ENCODE results near the gene FBXW5.

Gene FBXW5

DNA sequence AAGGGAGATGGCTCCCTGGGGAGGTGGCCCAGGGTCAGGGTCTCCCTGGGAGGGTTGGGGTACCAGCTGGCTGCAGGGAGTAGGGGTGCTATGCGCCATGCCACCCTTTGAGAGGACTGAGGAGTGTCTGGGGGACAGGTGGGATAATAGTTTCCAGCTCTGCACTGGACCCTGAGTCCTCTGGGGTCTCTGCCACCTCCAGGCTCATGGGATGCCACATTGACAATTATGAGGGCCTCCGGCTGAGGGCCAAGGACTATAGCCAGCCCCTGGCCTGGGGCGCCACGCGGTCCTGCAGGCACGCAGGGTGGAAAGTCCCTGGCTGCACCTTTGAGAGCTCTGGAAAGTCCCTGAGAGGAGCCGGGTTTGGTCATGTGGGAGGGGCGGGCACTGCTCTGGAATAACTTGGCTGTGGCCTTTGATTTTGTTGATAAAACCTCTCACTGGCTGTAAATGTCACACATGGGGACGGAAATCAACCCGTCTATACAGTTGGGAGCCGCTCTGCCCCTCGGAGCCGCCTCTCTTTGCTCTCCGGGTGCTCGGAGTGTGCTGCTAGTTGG lies 42.2 kb downstream of the FBXW5 start:
- DNase-seq = peak; percentile 87 to 89

DNA sequence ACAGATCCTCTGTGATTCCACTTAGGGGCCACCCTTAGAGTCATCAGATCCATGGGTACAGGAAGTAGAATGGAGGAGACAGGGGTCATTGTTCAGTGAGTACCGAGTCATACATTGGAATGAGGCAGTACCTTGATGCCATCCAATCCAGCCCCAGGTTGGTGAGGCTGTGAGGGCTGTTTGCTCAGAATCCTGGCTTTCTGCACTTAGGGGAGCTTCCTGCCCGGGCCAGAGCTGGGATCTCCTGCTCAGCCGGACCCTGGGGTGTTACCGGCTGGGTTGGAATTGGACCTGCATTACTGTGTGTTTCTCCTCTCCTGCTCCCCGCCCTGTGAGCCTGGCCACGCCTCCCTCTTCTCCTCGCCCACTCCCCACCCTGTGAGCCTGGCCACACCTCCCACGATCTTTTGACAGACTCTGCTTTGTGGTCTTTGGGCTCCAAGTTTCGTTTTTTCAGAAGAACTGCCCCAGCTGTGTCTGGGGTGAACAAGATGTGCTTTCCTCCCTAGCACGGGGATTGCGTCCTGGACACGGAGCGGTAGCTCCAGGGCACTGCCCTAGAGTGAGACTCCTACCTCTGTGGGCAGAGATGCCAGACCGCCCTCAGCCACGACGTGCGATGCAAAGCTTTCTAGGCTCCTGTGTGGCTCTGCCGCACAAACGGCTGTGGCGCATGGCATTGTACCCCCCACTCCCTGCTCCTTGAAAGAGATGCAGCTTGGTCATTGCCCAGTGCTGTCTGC lies 42.9 kb downstream of the FBXW5 start:
- DNase-seq = peak; percentile 87

DNA sequence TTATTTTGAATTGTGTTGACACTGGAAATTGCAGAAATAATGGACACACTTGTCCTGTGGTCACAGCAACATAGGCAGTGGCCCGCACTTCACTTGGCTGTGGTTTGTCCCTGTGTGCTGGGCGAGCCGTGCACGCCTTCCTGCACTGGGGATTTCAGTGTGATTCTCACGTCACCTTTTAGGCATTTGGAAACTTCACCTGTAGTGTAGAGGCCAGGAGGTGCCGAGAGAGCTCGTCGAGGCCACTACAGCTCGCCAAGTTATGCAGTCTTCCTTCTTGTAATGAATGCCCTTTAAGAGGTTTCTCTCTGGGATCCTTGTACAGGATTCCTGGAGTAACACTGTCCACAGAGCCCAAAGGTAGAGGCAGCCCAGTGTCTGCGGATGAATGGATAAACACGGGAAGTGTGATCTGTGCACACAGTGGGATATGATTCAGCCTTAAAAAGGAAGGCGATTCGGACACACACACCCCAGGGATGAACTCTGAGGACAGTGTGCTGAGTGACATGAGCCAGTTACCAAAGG lies 43.5 kb downstream of the FBXW5 start:
- no peak for DNase-seq

DNA sequence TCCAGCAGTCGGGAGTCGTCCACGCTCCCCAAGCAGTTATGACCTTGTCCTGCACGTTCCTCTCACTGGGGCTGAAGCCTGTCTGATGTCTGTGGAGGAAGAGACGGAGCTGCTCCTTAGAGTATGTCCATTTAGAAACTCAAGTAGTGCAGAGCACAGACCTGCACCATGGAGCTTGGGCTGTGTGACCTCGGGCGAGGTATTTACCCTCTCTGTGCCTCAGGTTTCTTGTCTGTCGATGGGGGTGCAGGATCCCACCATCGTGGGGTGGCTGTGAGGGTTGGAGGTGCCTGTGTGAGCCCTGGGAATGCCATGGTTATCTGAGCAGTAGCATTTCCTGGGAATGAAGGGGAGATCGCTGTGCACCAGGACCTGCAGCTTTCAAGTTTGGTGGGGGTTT lies 44.0 kb downstream of the FBXW5 start:
- no peak for DNase-seq

DNA sequence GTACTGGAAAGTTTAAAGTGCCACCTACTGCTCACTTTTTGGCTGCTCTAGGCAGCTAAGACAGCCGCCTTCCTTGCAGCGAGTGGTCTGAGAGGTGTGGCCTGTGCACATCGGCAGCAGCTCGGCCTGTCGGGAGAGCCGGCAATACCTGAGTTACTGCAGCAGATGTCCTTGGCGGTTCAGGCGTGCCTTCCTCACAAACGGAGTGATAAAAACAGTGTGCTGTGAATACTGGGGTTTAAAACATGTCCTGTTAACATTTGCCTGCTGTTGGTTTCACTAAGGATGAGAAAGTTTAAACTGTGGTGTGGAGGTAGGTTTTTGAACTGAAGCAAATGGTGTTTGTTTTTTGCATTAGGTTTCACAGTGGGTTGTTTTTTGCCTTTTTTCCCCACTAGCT lies 45.3 kb downstream of the FBXW5 start:
- DNase-seq = no peak

DNA sequence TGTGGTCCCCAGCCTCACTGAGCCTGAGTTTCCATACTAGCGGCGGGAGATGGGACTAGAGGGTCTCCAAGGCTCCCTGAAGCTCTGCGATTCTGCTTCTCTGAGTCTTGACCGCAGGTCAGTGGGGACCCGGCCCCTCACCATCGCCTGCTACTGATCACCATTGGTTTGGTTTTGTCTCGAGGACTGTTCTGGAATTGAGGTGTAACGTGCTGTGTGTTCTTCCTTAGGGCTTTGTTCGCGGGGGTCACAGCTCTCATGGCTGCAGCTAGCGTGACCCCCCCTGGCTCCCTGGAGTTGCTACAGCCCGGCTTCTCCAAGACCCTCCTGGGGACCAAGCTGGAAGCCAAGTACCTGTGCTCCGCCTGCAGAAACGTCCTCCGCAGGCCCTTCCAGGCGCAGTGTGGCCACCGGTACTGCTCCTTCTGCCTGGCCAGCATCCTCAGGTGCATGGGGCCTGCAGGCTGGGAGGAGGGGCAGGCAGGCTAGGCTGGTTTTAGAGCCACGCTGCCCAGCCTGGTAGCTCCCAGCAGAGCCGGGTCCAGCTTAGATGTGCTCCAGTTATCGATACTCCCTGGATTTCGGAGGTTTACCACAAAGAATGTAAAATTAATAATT lies 45.9 kb downstream of the FBXW5 start:
- DNase-seq = no peak

DNA sequence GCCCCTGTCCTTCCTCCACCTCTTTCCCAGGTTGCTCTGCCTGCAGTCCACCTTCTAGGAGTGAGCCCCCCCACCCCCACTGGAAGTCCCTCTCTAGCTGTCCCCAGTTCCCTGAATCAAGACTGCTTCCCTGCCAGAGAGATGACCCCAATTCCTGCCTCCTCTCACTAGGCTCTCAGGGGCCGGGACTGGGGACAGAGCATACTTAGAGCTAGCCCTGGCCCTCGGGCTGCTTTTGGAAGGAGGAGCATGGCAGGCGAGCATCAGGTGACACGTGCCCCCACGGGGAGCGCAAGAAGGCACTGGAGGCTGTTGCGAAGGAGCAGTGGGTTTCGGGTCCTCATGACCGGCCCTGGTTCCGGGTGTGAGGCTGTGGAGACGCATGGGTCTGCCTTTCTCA lies 48.5 kb downstream of the FBXW5 start:
- DNase-seq = no peak

DNA sequence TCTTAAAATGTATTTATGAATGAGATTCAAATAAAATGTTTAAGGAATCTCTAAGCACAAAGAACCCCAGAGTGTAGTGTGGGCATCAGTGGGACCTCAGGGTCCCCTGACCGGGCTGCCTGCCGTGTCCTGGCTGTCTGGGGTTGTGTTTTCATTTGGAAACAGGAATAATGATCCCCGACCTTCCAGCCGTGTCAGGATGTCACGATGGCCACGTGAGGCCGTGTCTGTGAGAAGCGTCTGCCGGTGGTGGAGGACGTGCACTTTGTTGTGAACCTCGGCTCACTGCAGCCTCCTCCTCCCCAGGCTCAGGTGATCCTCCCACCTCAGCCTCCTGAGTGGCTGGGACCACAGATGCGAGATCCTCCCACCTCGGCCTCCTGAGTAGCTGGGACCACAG lies 53.9 kb downstream of the FBXW5 start:
- DNase-seq = no peak

Measured in activated T-cell treated with anti-CD3 and anti-CD28 coated beads, Interleukin-2, amount 50 U/mL, for 48 hours (primary cell).